Type B pancreatic cell (in vitro differentiated cells): Measurements from ENCODE around the gene POLD3. TPM values are rescaled to one million over a fixed set of nuclear protein-coding genes. Genes with fewer than 3 reads are reported as not detected.

Experiments
- DNase-seq: peaks from one replicate; pipeline ENCODE4 v3.0.0; 2021; ENCODE audit warnings: mixed read lengths; ENCODE audit not compliant: unreplicated experiment; ENCODE audit errors: extremely low spot score
- H3K27ac Mint-ChIP-seq: 2 replicates; pipeline ENCODE4 v1.8.0; 2021; ENCODE audit warnings: mild to moderate bottlenecking, mixed read lengths
- H3K27me3 Mint-ChIP-seq: 2 replicates; pipeline ENCODE4 v1.8.0; 2021; ENCODE audit warnings: mixed read lengths
- H3K36me3 Mint-ChIP-seq: 2 replicates; pipeline ENCODE4 v1.8.0; 2021; ENCODE audit warnings: mixed read lengths
- H3K4me1 Mint-ChIP-seq: one replicate; pipeline ENCODE4 v1.8.0; 2021; ENCODE audit warnings: mixed read lengths; ENCODE audit not compliant: unreplicated experiment
- H3K4me3 Mint-ChIP-seq: 2 replicates; pipeline ENCODE4 v1.8.0; 2021; ENCODE audit warnings: mild to moderate bottlenecking, mixed read lengths
- H3K9me3 Mint-ChIP-seq: 2 replicates; pipeline ENCODE4 v1.8.0; 2021; ENCODE audit warnings: mixed read lengths
- CTCF ChIP-seq: fragments of 200-600 bp; sonication (generic); conservative IDR thresholded peaks from 2 replicates; pipeline ENCODE4 v1.5.0; 2021; ENCODE audit warnings: antibody characterized with exemption, mild to moderate bottlenecking
- total RNA-seq: library from RNA; stranded (reverse); gene quantifications from 2 replicates; pipeline ENCODE4 v1.2.1, GENCODE V29; 2021; ENCODE audit warnings: low replicate concordance

POLD3 gene
- total RNA-seq, 1 donor from 2014 or later, result 32.9 TPM

- Mint-ChIP-seq H3K4me3 (no peak overlapping the region), H3K36me3 (peaks cover 14% of the 10 kb centered on the region), H3K27ac (no peak overlapping the region), H3K9me3 (no peaks in the 10 kb centered on the region), H3K27me3 (no peaks in the 10 kb centered on the region), H3K4me1 (no peaks in the 10 kb centered on the region)
- no peak for TF ChIP-seq CTCF
- DNase-seq, result no peak
These were observed 13.0 kb downstream of the POLD3 start for GRCh38 chr11:74605403-74605802.

GRCh38 chr11:74608431-74608830 lies 16.0 kb downstream of the POLD3 start:
- H3K36me3 Mint-ChIP-seq, result peaks cover 17% of the 10 kb centered on the region
- DNase-seq, result no peak
- H3K27ac Mint-ChIP-seq, result no peak overlapping the region
- H3K27me3 Mint-ChIP-seq, result no peaks in the 10 kb centered on the region
- no peaks in the 10 kb centered on the region for H3K4me1 Mint-ChIP-seq
- TF ChIP-seq CTCF, result no peak
- no peaks in the 10 kb centered on the region for H3K9me3 Mint-ChIP-seq
- no peak overlapping the region for H3K4me3 Mint-ChIP-seq

GRCh38 chr11:74611369-74611861 lies 19.0 kb downstream of the POLD3 start:
- DNase-seq, result no peak
- Mint-ChIP-seq H3K9me3 (no peaks in the 10 kb centered on the region), H3K27ac (no peak overlapping the region), H3K4me1 (no peaks in the 10 kb centered on the region), H3K4me3 (no peak overlapping the region), H3K36me3 (peaks cover 15% of the 10 kb centered on the region), H3K27me3 (no peaks in the 10 kb centered on the region)
- TF ChIP-seq CTCF, result peak; percentile 70

- H3K9me3 Mint-ChIP-seq, result no peaks in the 10 kb centered on the region
- TF ChIP-seq CTCF, result no peak
- H3K27ac Mint-ChIP-seq, result no peak overlapping the region
- no peak for DNase-seq
- no peaks in the 10 kb centered on the region for H3K4me1 Mint-ChIP-seq
- no peaks in the 10 kb centered on the region for H3K27me3 Mint-ChIP-seq
- H3K4me3 Mint-ChIP-seq, result no peak overlapping the region
- H3K36me3 Mint-ChIP-seq, result peaks cover 18% of the 10 kb centered on the region
These were observed 20.5 kb downstream of the POLD3 start for GRCh38 chr11:74612877-74613276.

- no peak for TF ChIP-seq CTCF
- H3K9me3 Mint-ChIP-seq, result no peaks in the 10 kb centered on the region
- no peaks in the 10 kb centered on the region for H3K4me1 Mint-ChIP-seq
- no peak overlapping the region for H3K27ac Mint-ChIP-seq
- H3K27me3 Mint-ChIP-seq, result no peaks in the 10 kb centered on the region
- no peak overlapping the region for H3K4me3 Mint-ChIP-seq
- DNase-seq, result no peak
- peaks cover 15% of the 10 kb centered on the region for H3K36me3 Mint-ChIP-seq
These were observed 22.9 kb downstream of the POLD3 start for GRCh38 chr11:74615311-74615710.

GRCh38 chr11:74615988-74616387 lies 23.6 kb downstream of the POLD3 start:
- no peak overlapping the region for H3K4me3 Mint-ChIP-seq
- no peak for TF ChIP-seq CTCF
- H3K4me1 Mint-ChIP-seq, result no peaks in the 10 kb centered on the region
- no peak overlapping the region for H3K27ac Mint-ChIP-seq
- DNase-seq, result no peak
- H3K36me3 Mint-ChIP-seq, result peaks cover 20% of the 10 kb centered on the region
- H3K27me3 Mint-ChIP-seq, result no peaks in the 10 kb centered on the region
- no peaks in the 10 kb centered on the region for H3K9me3 Mint-ChIP-seq
